ENCODE results near the gene INPP4B. TPM values are rescaled to one million over a fixed set of nuclear protein-coding genes. Genes with fewer than 3 reads are reported as not detected.

The INPP4B gene
- total RNA-seq, 1 experiment from 2014 or later, result 16.1 TPM

DNA sequence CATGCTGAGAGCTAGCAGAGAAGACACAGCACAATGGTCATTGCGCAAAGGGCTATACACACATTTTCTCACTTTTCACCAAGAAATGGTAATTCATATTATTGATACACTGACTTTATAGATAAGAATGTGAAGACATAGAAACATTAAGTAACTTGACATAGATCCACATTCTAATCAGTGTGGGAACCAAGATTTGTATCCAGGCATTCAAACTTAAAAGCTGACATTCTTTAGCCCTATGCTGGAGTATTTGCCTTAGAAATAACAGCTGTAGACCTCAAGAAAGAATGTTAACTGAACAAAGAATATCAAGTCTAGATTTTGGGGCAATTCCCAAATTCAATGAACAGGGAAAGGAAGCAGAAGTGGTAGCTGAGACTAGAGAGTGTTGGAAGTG is 824.9 kb downstream of the INPP4B start:
- DNase-seq (ENCODE audit: low read depth), result no peak

DNA sequence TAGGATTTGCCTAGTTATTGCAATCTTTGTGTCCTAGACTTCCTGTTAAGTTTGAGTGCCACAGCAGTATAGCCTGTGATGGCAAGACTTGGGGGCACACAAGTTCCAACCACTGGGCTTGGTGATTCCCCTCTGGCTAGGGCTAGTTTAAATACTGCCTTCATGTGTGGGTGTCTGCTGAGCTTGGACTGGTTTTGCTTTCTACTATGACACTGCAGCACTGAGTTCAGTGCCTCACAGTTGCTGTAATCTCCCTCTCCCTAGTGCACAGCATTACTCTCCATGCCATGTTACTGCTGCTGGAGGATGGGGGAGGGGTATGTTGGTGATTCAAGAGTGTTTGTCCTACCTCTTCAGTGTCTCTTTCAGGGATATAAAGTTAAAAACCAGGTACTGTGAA is 830.1 kb downstream of the INPP4B start:
- DNase-seq (ENCODE audit: low read depth), result no peak

DNA sequence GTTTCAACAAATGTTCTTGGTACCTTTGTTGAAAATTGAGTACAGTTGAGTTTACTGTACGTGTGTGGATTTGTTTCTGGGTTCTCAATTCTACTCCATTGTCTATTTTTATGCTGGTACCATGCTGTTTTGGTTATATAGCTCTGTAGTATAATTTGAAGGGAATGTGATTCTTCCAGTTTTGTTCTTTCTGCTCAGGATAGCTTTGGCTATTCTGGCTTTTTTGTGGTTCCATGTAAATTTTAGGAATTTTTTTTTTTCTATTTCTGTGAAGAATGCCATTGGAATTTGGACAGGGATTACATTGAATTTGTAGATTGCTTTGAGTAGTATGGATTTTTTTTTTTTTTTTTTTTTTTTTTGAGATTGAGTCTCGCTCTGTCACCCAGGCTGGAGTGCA is 836.4 kb downstream of the INPP4B start:
- DNase-seq (ENCODE audit: low read depth), result no peak

DNA sequence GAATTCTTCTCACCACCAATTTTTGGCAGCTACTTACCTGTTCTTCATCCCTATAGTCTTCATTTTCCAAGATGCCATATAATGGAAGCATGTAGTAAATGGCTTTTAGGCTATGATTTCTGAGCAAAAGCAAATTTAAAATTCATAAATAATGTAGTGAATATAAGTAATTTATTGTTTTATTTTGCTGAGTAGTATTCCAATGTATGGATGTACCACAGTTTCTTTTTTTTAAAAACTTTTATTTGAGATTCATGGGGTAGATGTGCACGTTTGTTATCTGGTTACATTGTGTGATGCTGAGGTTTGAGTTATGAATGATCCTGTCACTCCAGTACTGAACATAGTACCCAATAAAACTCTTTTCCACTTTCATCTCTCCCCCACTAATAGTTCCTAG is 840.6 kb downstream of the INPP4B start:
- DNase-seq (ENCODE audit: low read depth), result no peak

DNA sequence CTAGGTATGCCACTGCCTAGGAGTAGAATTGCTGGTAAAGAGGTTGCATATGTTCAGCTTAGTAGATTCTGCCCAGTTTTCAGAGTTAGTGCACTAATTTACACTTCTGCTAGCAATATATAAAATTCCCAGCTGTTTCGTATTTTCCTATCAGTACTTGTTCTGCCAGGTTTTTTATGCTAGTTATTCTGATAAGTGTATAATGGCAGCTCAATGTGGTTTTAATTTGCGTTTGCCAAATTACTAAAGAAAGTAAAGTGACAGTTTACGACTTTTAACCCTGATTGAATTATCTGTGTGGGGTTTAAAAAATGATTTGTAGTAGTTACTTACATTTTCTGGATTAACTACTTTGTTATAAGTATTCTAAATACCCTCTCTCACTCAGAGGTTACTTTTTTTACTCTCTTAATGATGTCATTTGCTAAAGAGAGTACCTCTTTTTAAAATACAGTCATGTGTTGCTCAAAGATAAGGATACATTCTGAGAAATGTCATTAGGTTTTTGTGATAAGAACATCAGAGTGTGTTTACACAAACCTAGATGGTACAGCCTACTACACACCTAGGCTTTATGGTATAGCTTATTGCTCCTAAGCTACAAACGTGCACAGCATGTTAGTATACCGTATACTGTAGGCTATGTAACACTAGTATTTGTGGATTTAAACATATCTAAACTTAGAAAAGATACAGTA is 846.5 kb downstream of the INPP4B start:
- no peak for DNase-seq (ENCODE audit: low read depth)

DNA sequence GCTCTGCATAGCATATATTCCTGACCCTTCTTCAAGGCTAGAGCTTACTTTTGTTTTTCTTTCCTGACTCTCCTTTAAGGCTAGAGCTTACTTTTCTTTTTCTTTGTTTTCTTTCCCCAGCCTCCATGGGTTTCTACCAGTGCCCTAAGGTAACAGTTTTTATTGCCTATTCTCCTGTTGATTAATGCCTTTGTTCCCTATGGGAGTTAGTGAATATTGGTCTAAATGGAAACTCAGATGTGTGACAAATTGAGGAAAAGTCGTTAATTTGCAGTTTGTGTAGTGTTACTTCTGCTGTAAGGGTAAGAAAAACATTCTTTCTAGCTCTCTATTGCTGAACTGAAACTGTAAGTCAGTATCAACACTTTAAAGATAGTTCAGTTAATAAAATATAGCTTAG is 851.0 kb downstream of the INPP4B start:
- DNase-seq (ENCODE audit: low read depth), result no peak

DNA sequence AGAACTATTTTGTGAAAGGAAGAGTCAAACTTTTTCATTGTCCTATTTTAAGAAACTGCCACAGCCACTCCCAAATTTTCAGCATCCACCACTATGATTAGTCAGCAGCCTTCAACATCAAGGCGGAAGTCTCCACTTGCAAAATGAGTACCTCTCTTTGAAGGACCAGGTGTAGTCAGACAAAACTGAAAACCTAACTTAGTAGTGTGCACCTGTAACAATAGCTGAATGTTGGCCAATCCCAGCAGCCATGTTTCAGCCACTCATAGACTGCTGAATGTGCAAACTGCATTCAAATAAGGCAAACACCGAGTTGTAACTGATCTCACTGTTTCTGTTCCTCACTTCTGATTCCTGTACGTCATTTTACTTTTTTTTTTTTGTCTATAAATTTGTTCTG is 868.7 kb downstream of the INPP4B start:
- DNase-seq (ENCODE audit: low read depth), result no peak

Measured in M059J (cell line).